ENCODE results near the gene UQCR11.
A peak's percentile ranks its signal among the peaks of the same experiment; 100 is the strongest.

UQCR11 gene

GRCh38 chr19:1575323-1576241, 29.7 kb downstream of the UQCR11 start:
- no peak for DNase-seq (ENCODE audit: low spot score in 2 of 2)
- H3K27ac Mint-ChIP-seq: peak overlapping the region; percentile 44
- ATAC-seq: no peak
- H3K9me3 Mint-ChIP-seq: no peaks in the 10 kb centered on the region
- H3K4me1 Mint-ChIP-seq: peaks cover under 1% of the 10 kb centered on the region
- H3K36me3 Mint-ChIP-seq: peaks cover 34% of the 10 kb centered on the region
- no peak overlapping the region for H3K4me3 Mint-ChIP-seq

GRCh38 chr19:1574354-1575136, 30.7 kb downstream of the UQCR11 start:
- no peak overlapping the region for H3K4me3 Mint-ChIP-seq
- peaks cover 11% of the 10 kb centered on the region for H3K4me1 Mint-ChIP-seq
- DNase-seq (ENCODE audit: low spot score in 2 of 2) (no peak), ATAC-seq (no peak)
- H3K9me3 Mint-ChIP-seq: no peaks in the 10 kb centered on the region
- H3K36me3 Mint-ChIP-seq: peaks cover 24% of the 10 kb centered on the region
- H3K27ac Mint-ChIP-seq: peak overlapping the region; percentile 44

- no peaks in the 10 kb centered on the region for H3K9me3 Mint-ChIP-seq
- H3K36me3 Mint-ChIP-seq: peaks cover 17% of the 10 kb centered on the region
- no peak for DNase-seq (ENCODE audit: low spot score in 2 of 2)
- no peak overlapping the region for H3K4me3 Mint-ChIP-seq
- peaks cover 13% of the 10 kb centered on the region for H3K4me1 Mint-ChIP-seq
- no peak for ATAC-seq
- no peak overlapping the region for H3K27ac Mint-ChIP-seq
Observed at GRCh38 chr19:1572795-1573194, 32.5 kb downstream of the UQCR11 start.

GRCh38 chr19:1571358-1571757, 33.9 kb downstream of the UQCR11 start:
- Mint-ChIP-seq H3K36me3 (peaks cover 7% of the 10 kb centered on the region), H3K4me3 (no peak overlapping the region), H3K4me1 (peaks cover 13% of the 10 kb centered on the region), H3K9me3 (no peaks in the 10 kb centered on the region), H3K27ac (no peak overlapping the region)
- DNase-seq (ENCODE audit: low spot score in 2 of 2) (no peak), ATAC-seq (no peak)

GRCh38 chr19:1570836-1571235, 34.4 kb downstream of the UQCR11 start:
- no peak for DNase-seq (ENCODE audit: low spot score in 2 of 2)
- Mint-ChIP-seq H3K9me3 (no peaks in the 10 kb centered on the region), H3K4me3 (no peak overlapping the region), H3K27ac (no peak overlapping the region), H3K4me1 (peaks cover 13% of the 10 kb centered on the region), H3K36me3 (peaks cover 7% of the 10 kb centered on the region)
- ATAC-seq: no peak

GRCh38 chr19:1569997-1570396, 35.3 kb downstream of the UQCR11 start:
- DNase-seq (ENCODE audit: low spot score in 2 of 2) (no peak), ATAC-seq (no peak)
- Mint-ChIP-seq H3K4me3 (peak overlapping the region; percentile 22), H3K4me1 (peaks cover 13% of the 10 kb centered on the region), H3K9me3 (no peaks in the 10 kb centered on the region), H3K36me3 (peaks cover 7% of the 10 kb centered on the region), H3K27ac (no peak overlapping the region)

GRCh38 chr19:1568320-1569019, 36.8 kb downstream of the UQCR11 start, which contains the start of gene MEX3D:
Gene MEX3D, minus strand, starts transcription at chr19:1568325. Its CDS starts 267 bp downstream, at chr19:1568058.
- no peaks in the 10 kb centered on the region for H3K9me3 Mint-ChIP-seq
- H3K4me1 Mint-ChIP-seq: peaks cover 13% of the 10 kb centered on the region
- H3K27ac Mint-ChIP-seq: no peak within 1 kb of the TSS
- peak; percentile 84 for ATAC-seq
- H3K4me3 Mint-ChIP-seq: peak within 1 kb of the TSS; percentile 32
- H3K36me3 Mint-ChIP-seq: no peaks in the 10 kb centered on the region
- peak; percentile 76 to 78 for DNase-seq (ENCODE audit: low spot score in 2 of 2)

GRCh38 chr19:1567848-1568227, 37.4 kb downstream of the UQCR11 start:
- no peaks in the 10 kb centered on the region for H3K9me3 Mint-ChIP-seq

GRCh38 chr19:1567116-1567847, 38.0 kb downstream of the UQCR11 start:
- H3K27ac Mint-ChIP-seq: no peak overlapping the region
- H3K36me3 Mint-ChIP-seq: no peaks in the 10 kb centered on the region
- H3K9me3 Mint-ChIP-seq: no peaks in the 10 kb centered on the region
- peaks cover 13% of the 10 kb centered on the region for H3K4me1 Mint-ChIP-seq
- peak overlapping the region; percentile 32 for H3K4me3 Mint-ChIP-seq
- DNase-seq (ENCODE audit: low spot score in 2 of 2) (no peak), ATAC-seq (no peak)

More at GRCh38 chr19:1567848-1568227, 37.4 kb downstream of the UQCR11 start:
- Mint-ChIP-seq H3K36me3 (no peaks in the 10 kb centered on the region), H3K4me1 (peaks cover 13% of the 10 kb centered on the region), H3K27ac (no peak overlapping the region), H3K4me3 (no peak overlapping the region)
- DNase-seq (ENCODE audit: low spot score in 2 of 2) (no peak), ATAC-seq (peak; percentile 47)

GRCh38 chr19:1566392-1567115, 38.7 kb downstream of the UQCR11 start:
- H3K4me3 Mint-ChIP-seq: peak overlapping the region; percentile 32
- H3K4me1 Mint-ChIP-seq: peaks cover 13% of the 10 kb centered on the region
- no peaks in the 10 kb centered on the region for H3K36me3 Mint-ChIP-seq
- ATAC-seq (no peak), DNase-seq (ENCODE audit: low spot score in 2 of 2) (no peak)
- H3K27ac Mint-ChIP-seq: no peak overlapping the region
- no peaks in the 10 kb centered on the region for H3K9me3 Mint-ChIP-seq

GRCh38 chr19:1563251-1563650, 42.0 kb downstream of the UQCR11 start:
- Mint-ChIP-seq H3K36me3 (no peaks in the 10 kb centered on the region), H3K9me3 (no peaks in the 10 kb centered on the region), H3K4me3 (no peak overlapping the region), H3K4me1 (no peaks in the 10 kb centered on the region), H3K27ac (no peak overlapping the region)
- no peak for ATAC-seq
- DNase-seq (ENCODE audit: low spot score in 2 of 2): no peak

GRCh38 chr19:1561236-1561842, 43.9 kb downstream of the UQCR11 start:
- Mint-ChIP-seq H3K36me3 (no peaks in the 10 kb centered on the region), H3K4me1 (no peaks in the 10 kb centered on the region), H3K27ac (no peak overlapping the region), H3K9me3 (no peaks in the 10 kb centered on the region), H3K4me3 (no peak overlapping the region)
- DNase-seq (ENCODE audit: low spot score in 2 of 2) (no peak), ATAC-seq (no peak)

- H3K36me3 Mint-ChIP-seq: no peaks in the 10 kb centered on the region
- H3K4me1 Mint-ChIP-seq: no peaks in the 10 kb centered on the region
- no peaks in the 10 kb centered on the region for H3K9me3 Mint-ChIP-seq
- H3K27ac Mint-ChIP-seq: no peak overlapping the region
- no peak overlapping the region for H3K4me3 Mint-ChIP-seq
- ATAC-seq: no peak
- no peak for DNase-seq (ENCODE audit: low spot score in 2 of 2)
Observed at GRCh38 chr19:1560286-1560882, 44.9 kb downstream of the UQCR11 start.

Measured in stimulated activated effector memory CD8-positive, alpha-beta T cell treated with anti-CD3 and anti-CD28 coated beads, Interleukin-12 subunit alpha, Interleukin-12 subunit beta, amount 100 ng/mL, for 72 hours (primary cell).